ENCODE results near the gene UNC93B1.
A peak's percentile ranks its signal among the peaks of the same experiment; 100 is the strongest.

Gene UNC93B1

GRCh38 chr11:67993821-67994220 is 10.1 kb downstream of the UNC93B1 start:
- peak; percentile 66 for TF ChIP-seq RAD21 (IDR thresholded peaks at IDR 0.05; ENCODE audit: low read depth)
- TF ChIP-seq MAX (IDR thresholded peaks at IDR 0.05): peak; percentile 75

- no peak for TF ChIP-seq REST (IDR thresholded peaks at IDR 0.05; ENCODE audit: low read depth)
- TF ChIP-seq FOXM1 (IDR thresholded peaks at IDR 0.05; ENCODE audit: borderline replicate concordance, low read depth): no peak
- TF ChIP-seq RAD21 (IDR thresholded peaks at IDR 0.05; ENCODE audit: low read depth): no peak
- TF ChIP-seq YY1 (IDR thresholded peaks at IDR 0.05; ENCODE audit: low read depth): no peak
- no peak for TF ChIP-seq TCF12 (IDR thresholded peaks at IDR 0.05; ENCODE audit: low read depth)
- no peak for TF ChIP-seq USF1 (IDR thresholded peaks at IDR 0.05)
- TF ChIP-seq NFIC (IDR thresholded peaks at IDR 0.05): no peak
- no peak for TF ChIP-seq TAF1 (IDR thresholded peaks at IDR 0.05; ENCODE audit: low read depth)
- no peak for TF ChIP-seq MAX (IDR thresholded peaks at IDR 0.05)
- no peak for TF ChIP-seq ZBTB7A (IDR thresholded peaks at IDR 0.05; ENCODE audit: low read depth)
- TF ChIP-seq EGR1 (IDR thresholded peaks at IDR 0.05): no peak
- no peak for TF ChIP-seq EP300 (IDR thresholded peaks at IDR 0.05; ENCODE audit: borderline replicate concordance)
- TF ChIP-seq TEAD4 (IDR thresholded peaks at IDR 0.05): no peak
- TF ChIP-seq CEBPB (IDR thresholded peaks at IDR 0.05): no peak
These were observed 19.9 kb downstream of the UNC93B1 start for GRCh38 chr11:67983951-67984350.

- peak; percentile 50 for TF ChIP-seq REST (IDR thresholded peaks at IDR 0.05; ENCODE audit: low read depth)
These were observed 22.7 kb downstream of the UNC93B1 start for GRCh38 chr11:67981226-67981625.

- TF ChIP-seq TCF12 (IDR thresholded peaks at IDR 0.05; ENCODE audit: low read depth) (peak; percentile 64; the same call in 1 of the 2 replicates), MAX (IDR thresholded peaks at IDR 0.05) (peak; percentile 88), NFIC (IDR thresholded peaks at IDR 0.05) (peak; percentile 88), TEAD4 (IDR thresholded peaks at IDR 0.05) (0 out of 2 replicates have a peak, but pooled peaks have one; percentile 32)
These were observed 25.0 kb downstream of the UNC93B1 start for GRCh38 chr11:67978766-67979418.

GRCh38 chr11:67964746-67965145 is 39.2 kb downstream of the UNC93B1 start:
- TF ChIP-seq USF1 (IDR thresholded peaks at IDR 0.05): peak; percentile 55; the same call in 1 of the 2 replicates

- TF ChIP-seq RAD21 (IDR thresholded peaks at IDR 0.05; ENCODE audit: low read depth) (peak; percentile 51; the same call in 1 of the 2 replicates), ZBTB7A (IDR thresholded peaks at IDR 0.05; ENCODE audit: low read depth) (0 out of 2 replicates have a peak, but pooled peaks have one; percentile 40)
These were observed 48.4 kb downstream of the UNC93B1 start for GRCh38 chr11:67955461-67956007.

GRCh38 chr11:67943406-67943805 is 60.5 kb downstream of the UNC93B1 start:
- TF ChIP-seq RAD21 (IDR thresholded peaks at IDR 0.05; ENCODE audit: low read depth): 0 out of 2 replicates have a peak, but pooled peaks have one; percentile 4

Measured in Ishikawa (cell line).